Loucy (cell line): ENCODE measurements around the gene STARD13.

Source experiments
- H2AFZ ChIP-seq: fragments of 200-600 bp; sonication (generic); 2 replicates; pipeline ENCODE4 v1.6.0; 2016; ENCODE audit warnings: antibody characterized with exemption, mild to moderate bottlenecking, low read length, moderate library complexity
- H3F3A ChIP-seq: fragments of 200-600 bp; 2 replicates; pipeline ENCODE4 v1.6.0; 2016; ENCODE audit warnings: antibody characterized with exemption, low read depth, mild to moderate bottlenecking
- H3K27me3 ChIP-seq: fragments of 200-600 bp; sonication (generic); 2 replicates; pipeline ENCODE4 v1.6.1; 2014; ENCODE audit warnings: low read length, mild to moderate bottlenecking; ENCODE audit not compliant: insufficient read depth, poor library complexity, severe bottlenecking
- H3K36me3 ChIP-seq: fragments of 200-600 bp; sonication (generic); 2 replicates; pipeline ENCODE4 v1.6.1; 2016; ENCODE audit warnings: low read length; ENCODE audit not compliant: insufficient read depth
- H3K4me1 ChIP-seq: fragments of 200-600 bp; sonication (generic); 2 replicates; pipeline ENCODE4 v1.5.1; 2014; ENCODE audit warnings: low read length, mild to moderate bottlenecking; ENCODE audit not compliant: insufficient read depth, poor library complexity, severe bottlenecking
- H3K4me2 ChIP-seq: fragments of 200-600 bp; sonication (generic); 2 replicates; pipeline ENCODE4 v1.6.0; 2014; ENCODE audit warnings: antibody characterized with exemption, low read length, low read depth, mild to moderate bottlenecking; ENCODE audit not compliant: poor library complexity, severe bottlenecking
- H3K4me3 ChIP-seq: fragments of 200-600 bp; sonication (generic); 2 replicates; pipeline ENCODE4 v1.5.1; 2014; ENCODE audit warnings: low read length, mild to moderate bottlenecking, mixed read lengths; ENCODE audit not compliant: poor library complexity, severe bottlenecking
- H3K79me2 ChIP-seq: fragments of 200-600 bp; sonication (generic); 2 replicates; pipeline ENCODE4 v1.6.1; 2014; ENCODE audit warnings: low read length; ENCODE audit not compliant: insufficient read depth
- H3K9ac ChIP-seq: fragments of 200-600 bp; sonication (generic); 2 replicates; pipeline ENCODE4 v1.6.0; 2014; ENCODE audit warnings: mild to moderate bottlenecking, low read depth, low read length, moderate library complexity; ENCODE audit not compliant: poor library complexity, severe bottlenecking
- H3K9me2 ChIP-seq: fragments of 200-600 bp; sonication (generic); replicated peaks from 2 replicates; pipeline ENCODE4 v1.6.1; 2016; ENCODE audit warnings: low read depth, low read length, mixed read lengths
- H3K9me3 ChIP-seq: fragments of 200-600 bp; sonication (generic); 2 replicates; pipeline ENCODE4 v1.6.1; 2014; ENCODE audit warnings: mild to moderate bottlenecking, antibody characterized with exemption, low read length, low read depth; ENCODE audit not compliant: insufficient read depth
- H4K20me1 ChIP-seq: fragments of 200-600 bp; sonication (generic); 2 replicates; pipeline ENCODE4 v1.6.0; 2014; ENCODE audit warnings: antibody characterized with exemption, low read length, mild to moderate bottlenecking; ENCODE audit not compliant: insufficient read depth, poor library complexity, severe bottlenecking
- CTCF ChIP-seq: fragments of 200-600 bp; sonication (generic); conservative IDR thresholded peaks from 2 replicates; pipeline ENCODE4 v1.5.1; 2014; ENCODE audit warnings: mild to moderate bottlenecking, antibody characterized with exemption, low read length
- EZH2phosphoT487 ChIP-seq: fragments of 200-600 bp; IDR thresholded peaks from 2 replicates; pipeline ENCODE4 v1.6.1; 2018; ENCODE audit warnings: antibody characterized with exemption, mild to moderate bottlenecking, moderate library complexity, borderline replicate concordance

STARD13 gene

GRCh38 chr13:33101835-33102234, 183.7 kb downstream of the STARD13 start:
- Histone ChIP-seq H3K4me1 (no peaks in the 10 kb centered on the region), H3K4me2 (no peak overlapping the region), H2AFZ (no peak overlapping the region), H3K27me3 (no peaks in the 10 kb centered on the region), H4K20me1 (no peaks in the 10 kb centered on the region), H3K9me2 (no peaks in the 10 kb centered on the region), H3K4me3 (no peak overlapping the region), H3K36me3 (no peaks in the 10 kb centered on the region), H3F3A (no peaks in the 10 kb centered on the region), H3K9me3 (no peaks in the 10 kb centered on the region), H3K79me2 (no peaks in the 10 kb centered on the region), H3K9ac (no peak overlapping the region)
- no peak for TF ChIP-seq EZH2phosphoT487

DNA sequence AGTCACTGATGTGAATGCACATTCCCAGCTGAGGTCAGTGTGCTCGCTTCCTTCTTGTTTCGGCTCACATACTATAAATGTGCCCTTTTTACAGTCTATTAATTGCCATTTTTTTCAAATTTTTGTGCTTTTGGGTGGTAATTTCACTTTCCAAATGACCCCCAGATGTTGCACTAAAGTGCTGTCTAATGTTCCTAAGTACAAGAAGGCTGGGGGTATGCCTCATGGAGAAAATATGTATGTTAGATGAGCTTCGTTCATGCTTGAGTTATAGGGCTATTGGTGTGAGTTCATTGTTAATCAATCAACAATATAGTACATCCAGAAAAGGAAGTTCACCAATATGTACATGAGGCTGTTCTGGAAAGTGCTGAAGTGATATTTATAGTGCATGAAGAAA, 184.7 kb downstream of the STARD13 start:
- H3K9me2 ChIP-seq = no peaks in the 10 kb centered on the region
- no peaks in the 10 kb centered on the region for H3K9me3 ChIP-seq
- no peak overlapping the region for H2AFZ ChIP-seq
- no peak overlapping the region for H3K4me3 ChIP-seq
- H4K20me1 ChIP-seq = no peaks in the 10 kb centered on the region
- no peaks in the 10 kb centered on the region for H3K36me3 ChIP-seq
- H3K27me3 ChIP-seq = no peaks in the 10 kb centered on the region
- no peak for TF ChIP-seq EZH2phosphoT487
- no peak for TF ChIP-seq CTCF
- H3K4me1 ChIP-seq = no peaks in the 10 kb centered on the region
- H3K4me2 ChIP-seq = no peak overlapping the region
- H3K9ac ChIP-seq = no peak overlapping the region
- H3K79me2 ChIP-seq = no peaks in the 10 kb centered on the region
- H3F3A ChIP-seq = no peaks in the 10 kb centered on the region

DNA sequence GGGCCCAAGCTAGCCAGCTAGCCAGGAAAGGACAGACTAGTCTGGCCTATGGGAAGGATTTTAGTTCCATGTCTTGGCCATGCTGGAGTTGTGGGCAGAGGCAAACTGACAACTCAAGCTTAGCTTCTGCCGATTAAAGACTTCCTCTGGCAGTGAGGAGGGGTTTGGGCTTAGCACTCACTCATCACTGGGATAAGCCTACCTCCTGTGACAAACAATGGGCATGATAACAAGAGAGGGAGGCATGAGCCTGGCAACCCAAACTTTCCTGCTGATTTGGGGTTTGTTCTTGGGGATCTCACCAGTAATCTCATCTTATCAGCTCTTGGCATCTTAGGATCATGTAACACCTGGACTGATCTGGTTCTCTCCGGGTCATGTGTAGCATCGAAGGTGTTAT, 185.7 kb downstream of the STARD13 start:
- H3K36me3 ChIP-seq = no peaks in the 10 kb centered on the region
- H3F3A ChIP-seq = no peaks in the 10 kb centered on the region
- no peaks in the 10 kb centered on the region for H3K9me3 ChIP-seq
- H2AFZ ChIP-seq = no peak overlapping the region
- H3K4me3 ChIP-seq = no peak overlapping the region
- H3K9me2 ChIP-seq = no peaks in the 10 kb centered on the region
- H3K79me2 ChIP-seq = no peaks in the 10 kb centered on the region
- H3K27me3 ChIP-seq = no peaks in the 10 kb centered on the region
- H3K9ac ChIP-seq = no peak overlapping the region
- no peaks in the 10 kb centered on the region for H4K20me1 ChIP-seq
- TF ChIP-seq EZH2phosphoT487 = no peak
- no peak for TF ChIP-seq CTCF
- H3K4me1 ChIP-seq = no peaks in the 10 kb centered on the region
- no peak overlapping the region for H3K4me2 ChIP-seq

- TF ChIP-seq EZH2phosphoT487 = no peak
- no peak for TF ChIP-seq CTCF
- Histone ChIP-seq H3K4me1 (no peaks in the 10 kb centered on the region), H2AFZ (no peak overlapping the region), H3K79me2 (no peaks in the 10 kb centered on the region), H3K9ac (no peak overlapping the region), H4K20me1 (no peaks in the 10 kb centered on the region), H3F3A (no peaks in the 10 kb centered on the region), H3K4me3 (no peak overlapping the region), H3K36me3 (no peaks in the 10 kb centered on the region), H3K9me2 (no peaks in the 10 kb centered on the region), H3K4me2 (no peak overlapping the region), H3K27me3 (no peaks in the 10 kb centered on the region), H3K9me3 (no peaks in the 10 kb centered on the region)
These were observed 188.5 kb downstream of the STARD13 start for GRCh38 chr13:33096886-33097605.
